SKM-1 (cell line): ENCODE data around the gene MDN1.
A peak's percentile ranks its signal among the peaks of the same experiment; 100 is the strongest.
"Not testable (repeated sequence)": the region's sequence is repeated elsewhere in the genome, so short reads cannot be mapped to it uniquely, and the experiment has no call there.

Experiments
- DNase-seq: peaks from one replicate; lab custom pipeline; 2025; ENCODE audit not compliant: unreplicated experiment; lab: John Stamatoyannopoulos, UW

The MDN1 gene, protein sequence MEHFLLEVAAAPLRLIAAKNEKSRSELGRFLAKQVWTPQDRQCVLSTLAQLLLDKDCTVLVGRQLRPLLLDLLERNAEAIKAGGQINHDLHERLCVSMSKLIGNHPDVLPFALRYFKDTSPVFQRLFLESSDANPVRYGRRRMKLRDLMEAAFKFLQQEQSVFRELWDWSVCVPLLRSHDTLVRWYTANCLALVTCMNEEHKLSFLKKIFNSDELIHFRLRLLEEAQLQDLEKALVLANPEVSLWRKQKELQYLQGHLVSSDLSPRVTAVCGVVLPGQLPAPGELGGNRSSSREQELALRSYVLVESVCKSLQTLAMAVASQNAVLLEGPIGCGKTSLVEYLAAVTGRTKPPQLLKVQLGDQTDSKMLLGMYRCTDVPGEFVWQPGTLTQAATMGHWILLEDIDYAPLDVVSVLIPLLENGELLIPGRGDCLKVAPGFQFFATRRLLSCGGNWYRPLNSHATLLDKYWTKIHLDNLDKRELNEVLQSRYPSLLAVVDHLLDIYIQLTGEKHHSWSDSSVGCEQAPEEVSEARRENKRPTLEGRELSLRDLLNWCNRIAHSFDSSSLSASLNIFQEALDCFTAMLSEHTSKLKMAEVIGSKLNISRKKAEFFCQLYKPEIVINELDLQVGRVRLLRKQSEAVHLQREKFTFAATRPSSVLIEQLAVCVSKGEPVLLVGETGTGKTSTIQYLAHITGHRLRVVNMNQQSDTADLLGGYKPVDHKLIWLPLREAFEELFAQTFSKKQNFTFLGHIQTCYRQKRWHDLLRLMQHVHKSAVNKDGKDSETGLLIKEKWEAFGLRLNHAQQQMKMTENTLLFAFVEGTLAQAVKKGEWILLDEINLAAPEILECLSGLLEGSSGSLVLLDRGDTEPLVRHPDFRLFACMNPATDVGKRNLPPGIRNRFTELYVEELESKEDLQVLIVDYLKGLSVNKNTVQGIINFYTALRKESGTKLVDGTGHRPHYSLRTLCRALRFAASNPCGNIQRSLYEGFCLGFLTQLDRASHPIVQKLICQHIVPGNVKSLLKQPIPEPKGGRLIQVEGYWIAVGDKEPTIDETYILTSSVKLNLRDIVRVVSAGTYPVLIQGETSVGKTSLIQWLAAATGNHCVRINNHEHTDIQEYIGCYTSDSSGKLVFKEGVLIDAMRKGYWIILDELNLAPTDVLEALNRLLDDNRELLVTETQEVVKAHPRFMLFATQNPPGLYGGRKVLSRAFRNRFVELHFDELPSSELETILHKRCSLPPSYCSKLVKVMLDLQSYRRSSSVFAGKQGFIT (N-terminal part only)

DNA sequence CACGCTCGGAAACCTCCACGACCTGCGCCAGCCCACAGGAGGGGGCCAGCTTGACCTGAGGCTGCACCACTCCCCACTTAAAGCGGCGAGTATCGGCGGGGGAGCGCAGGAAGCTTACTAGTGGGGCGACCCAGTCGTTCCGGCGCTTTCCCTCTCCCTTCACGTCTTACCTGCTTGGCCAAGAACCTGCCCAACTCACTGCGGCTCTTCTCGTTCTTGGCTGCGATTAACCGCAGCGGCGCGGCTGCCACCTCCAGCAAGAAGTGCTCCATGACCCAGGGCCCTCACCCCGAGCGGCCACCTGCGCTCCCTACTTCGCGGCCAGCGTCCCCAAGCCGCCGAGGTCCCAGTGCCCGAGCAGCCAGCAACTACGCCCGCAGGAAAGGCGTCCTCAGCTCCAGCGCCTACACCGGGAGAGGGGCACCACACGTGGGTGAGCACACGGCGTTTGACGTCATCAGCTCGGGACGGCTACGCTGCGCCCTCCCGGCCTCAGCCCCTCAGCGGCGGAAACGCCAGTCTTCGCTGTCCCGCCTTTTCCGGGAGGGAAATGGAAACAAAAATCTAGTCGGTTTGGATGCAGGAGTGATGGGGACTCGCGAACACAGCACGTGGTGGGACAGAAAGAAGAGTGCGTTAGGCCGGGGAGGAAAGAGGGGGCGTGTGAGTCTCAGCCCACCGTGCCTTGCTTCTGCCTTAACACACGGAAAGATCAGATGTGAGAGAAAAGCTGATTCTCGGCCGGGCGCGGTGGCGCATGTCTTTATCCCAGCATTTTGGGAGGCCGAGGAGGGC lies at the start of gene MDN1:
Gene MDN1 (minus strand): TSS at position 459 of the 795 bp plus-strand sequence. CDS start 187 bp downstream, at position 272.
- DNase-seq = peak; percentile 80

DNA sequence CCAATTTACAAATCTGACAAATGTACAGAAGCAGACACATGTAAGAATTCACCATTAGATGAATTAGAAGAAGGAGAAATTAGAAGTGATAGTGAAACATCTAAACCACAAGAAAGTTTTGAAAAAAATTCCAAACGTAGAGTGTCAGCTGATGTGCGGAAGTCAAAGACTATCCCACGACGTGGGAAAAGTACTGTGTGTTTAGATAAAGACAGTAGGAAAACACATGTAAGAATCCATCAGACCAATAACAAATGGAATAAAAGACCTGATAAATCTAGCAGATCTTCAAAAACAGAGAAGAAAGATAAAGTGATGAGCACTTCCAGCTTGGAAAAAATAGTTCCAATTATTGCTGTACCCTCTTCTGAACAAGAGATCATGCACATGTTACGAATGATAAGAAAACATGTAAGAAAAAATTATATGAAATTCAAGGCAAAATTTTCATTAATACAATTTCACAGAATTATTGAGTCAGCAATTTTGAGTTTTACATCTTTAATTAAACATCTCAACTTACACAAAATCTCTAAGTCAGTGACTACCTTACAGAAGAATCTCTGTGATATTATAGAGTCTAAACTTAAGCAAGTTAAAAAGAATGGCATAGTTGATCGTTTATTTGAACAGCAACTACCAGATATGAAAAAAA lies 46.6 kb upstream of the MDN1 start:
- DNase-seq = no peak

DNA sequence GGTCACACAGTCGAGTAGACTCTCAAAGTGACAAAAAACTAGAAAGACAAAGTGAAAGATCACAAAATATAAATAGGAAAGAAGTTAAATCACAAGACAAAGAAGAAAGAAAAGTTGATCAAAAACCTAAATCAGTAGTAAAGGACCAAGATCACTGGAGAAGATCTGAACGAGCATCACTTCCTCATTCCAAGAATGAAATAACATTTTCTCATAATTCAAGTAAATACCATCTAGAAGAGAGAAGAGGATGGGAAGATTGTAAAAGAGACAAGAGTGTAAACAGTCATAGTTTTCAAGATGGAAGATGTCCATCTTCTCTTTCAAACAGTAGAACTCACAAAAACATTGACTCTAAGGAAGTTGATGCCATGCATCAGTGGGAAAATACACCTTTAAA lies 43.1 kb upstream of the MDN1 start:
- DNase-seq = no peak

DNA sequence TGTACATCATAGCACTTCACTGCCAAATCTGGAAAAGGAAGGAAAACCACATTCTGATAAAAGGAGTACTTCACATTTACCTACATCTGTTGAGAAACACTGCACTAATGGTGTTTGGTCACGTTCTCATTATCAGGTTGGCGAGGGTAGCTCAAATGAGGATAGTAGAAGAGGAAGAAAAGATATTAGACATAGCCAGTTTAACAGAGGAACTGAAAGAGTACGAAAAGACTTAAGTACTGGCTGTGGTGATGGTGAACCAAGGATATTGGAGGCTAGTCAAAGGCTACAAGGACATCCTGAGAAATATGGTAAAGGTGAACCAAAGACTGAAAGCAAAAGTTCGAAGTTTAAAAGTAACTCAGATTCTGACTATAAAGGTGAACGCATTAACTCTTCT lies 42.7 kb upstream of the MDN1 start:
- no peak for DNase-seq

DNA sequence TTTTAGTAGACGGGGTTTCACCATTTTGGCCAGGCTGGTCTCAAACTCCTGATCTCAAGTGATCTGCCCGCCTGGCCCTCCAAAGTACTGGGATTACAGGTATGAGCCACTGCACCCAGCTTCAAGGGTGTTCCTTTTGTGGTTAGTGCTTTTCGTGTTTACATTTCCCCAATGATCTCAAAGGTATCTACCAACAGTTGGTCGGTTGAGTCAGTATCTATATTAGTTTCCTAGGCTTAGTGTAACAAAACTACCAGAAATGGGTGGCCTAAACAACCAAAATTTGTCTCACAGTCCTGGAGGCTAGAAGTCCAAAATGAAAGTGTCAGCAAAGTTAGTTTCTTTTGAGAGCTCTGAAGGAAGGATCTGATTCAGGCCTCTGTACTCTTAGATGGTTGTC lies 40.1 kb upstream of the MDN1 start:
- DNase-seq = no peak

DNA sequence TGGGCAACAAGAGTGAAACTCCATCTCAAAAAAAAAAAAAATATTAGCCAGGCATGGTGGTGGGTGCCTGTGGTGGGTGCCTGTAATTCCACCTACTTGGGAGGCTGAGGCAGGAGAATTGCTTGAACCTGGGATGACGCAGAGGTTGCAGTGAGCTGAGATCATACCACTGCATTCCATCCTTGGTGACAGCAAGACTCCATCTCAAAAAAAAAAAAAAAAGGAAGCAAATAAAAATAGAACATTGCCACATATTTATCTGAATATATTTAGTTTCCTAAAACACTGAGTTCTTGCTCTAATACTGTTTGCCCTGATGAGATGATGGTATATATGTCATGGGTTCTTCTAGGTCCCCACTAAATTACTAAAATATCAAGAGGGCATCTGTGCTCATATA lies 38.4 kb upstream of the MDN1 start:
- no peak for DNase-seq

DNA sequence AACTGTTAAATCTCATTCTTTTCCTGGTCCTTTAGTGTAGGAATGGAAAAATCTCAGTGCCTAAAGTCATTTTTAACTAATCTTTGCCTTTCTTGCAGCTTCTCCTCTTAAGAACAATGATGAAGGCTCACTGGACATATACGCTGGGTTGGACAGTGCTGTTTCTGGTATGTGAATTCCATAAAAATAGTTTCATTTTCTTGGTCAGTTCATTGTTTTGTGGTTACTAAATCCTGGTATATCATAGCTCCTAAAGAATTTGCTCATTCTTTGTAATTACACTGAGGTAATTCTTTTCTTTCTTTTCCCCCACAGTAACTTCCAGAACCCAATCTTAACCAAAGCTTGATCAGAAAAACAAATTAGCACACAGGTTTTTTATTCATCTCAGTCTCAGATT lies 33.5 kb upstream of the MDN1 start:
- DNase-seq = no peak

DNA sequence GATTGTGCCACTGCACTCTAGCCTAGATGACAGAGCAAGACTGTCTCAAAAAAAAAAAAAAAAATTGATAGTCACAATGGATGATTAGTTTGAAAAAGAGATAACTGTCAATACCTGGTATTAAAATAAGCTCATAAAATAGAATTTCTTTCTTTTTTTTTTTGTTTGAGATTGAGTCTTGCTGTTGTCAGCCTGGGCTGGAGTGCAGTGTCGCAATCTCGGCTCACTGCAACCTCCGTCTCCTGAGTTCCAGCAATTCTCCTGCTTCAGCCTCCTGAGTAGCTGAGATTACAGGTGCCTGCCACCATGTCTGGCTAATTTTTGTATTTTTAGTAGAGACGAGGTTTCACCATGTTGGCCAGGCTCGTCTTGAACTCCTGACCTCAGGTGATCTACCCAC lies 27.9 kb upstream of the MDN1 start:
- not testable (repeated sequence) for DNase-seq

DNA sequence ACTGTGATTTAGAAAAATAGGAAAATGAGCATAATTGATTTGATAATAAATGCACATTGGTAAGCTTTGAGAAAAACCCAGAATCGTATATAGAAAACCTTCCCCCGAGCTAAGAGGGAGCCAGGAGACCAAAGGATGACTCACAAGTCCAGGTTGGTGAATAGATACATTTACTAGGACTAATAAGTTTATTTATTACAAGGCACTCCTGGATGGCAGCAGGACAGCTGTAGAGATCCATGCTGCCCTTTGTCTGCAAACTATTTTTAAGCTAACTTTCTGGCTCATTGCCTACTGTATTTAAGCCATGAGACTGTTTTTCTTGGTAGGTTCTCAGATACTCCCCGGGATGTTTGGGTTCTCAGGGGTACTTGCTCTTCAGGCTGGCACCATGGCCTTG lies 23.5 kb upstream of the MDN1 start:
- DNase-seq = no peak

DNA sequence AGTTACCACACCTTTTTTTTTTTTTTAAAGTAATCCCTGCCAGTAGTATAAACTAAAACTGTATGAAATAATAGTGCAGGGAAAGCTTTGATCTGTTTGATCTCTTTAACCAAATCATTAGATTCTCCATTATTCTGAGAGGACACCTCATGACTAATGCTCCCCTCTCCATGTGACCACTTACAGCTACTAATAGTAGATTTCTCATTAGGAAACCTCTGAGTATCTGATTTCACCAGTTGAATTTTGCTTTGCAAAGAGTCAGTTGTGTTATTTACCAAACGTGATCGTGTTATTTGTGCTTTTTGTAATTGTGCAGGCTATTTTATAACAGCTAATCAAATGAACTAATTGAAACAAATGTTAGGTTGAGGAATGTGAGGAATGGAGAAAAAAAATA lies 22.6 kb upstream of the MDN1 start:
- DNase-seq = no peak

DNA sequence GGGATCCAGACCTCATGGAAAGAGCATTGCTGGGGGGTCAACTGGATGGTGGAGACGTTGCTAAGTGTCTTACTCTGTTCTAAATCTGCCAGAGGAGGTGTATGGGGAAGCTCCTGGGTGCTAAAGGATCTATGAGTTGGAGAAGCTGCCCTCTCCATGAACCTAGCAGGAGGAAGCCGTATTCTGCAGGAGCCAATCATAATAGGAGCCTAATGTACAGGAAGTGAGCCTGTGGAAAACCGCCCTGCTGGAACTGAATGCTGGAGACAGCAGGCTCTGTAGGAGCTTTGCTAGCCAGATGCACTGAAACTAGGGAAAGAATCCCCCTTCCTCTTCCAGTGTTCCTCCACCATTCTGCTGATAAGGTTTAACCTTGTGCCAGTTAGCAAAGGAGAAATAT lies 20.9 kb upstream of the MDN1 start:
- peak; percentile 37 for DNase-seq

DNA sequence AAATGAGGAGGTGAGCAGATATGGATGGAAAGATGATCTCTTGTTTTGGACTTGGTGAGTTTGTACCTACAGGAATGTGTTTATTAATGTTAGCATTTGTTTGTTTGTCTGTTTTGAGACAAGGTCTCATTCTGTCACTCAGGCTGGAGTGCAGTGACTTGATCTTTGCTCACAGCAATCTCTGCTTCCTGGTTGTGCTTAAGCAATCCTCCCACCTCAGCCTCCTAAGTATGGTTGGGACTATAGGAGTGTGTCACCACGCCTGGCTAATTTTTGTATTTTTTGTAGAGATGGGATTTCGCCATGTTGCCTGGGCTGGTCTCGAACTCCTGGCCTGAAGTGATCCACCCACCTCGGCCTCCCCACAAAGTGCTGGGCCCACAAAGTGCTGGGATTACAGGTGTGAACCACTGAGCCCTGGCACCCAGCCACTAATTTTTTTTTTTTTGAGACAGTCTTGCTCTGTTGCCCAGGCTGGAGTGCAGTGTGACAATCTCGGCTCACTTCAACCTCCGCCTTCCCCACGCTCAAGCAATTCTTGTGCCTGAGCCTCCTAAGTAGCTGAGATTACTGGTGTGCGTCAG lies 17.1 kb upstream of the MDN1 start:
- DNase-seq = no peak

DNA sequence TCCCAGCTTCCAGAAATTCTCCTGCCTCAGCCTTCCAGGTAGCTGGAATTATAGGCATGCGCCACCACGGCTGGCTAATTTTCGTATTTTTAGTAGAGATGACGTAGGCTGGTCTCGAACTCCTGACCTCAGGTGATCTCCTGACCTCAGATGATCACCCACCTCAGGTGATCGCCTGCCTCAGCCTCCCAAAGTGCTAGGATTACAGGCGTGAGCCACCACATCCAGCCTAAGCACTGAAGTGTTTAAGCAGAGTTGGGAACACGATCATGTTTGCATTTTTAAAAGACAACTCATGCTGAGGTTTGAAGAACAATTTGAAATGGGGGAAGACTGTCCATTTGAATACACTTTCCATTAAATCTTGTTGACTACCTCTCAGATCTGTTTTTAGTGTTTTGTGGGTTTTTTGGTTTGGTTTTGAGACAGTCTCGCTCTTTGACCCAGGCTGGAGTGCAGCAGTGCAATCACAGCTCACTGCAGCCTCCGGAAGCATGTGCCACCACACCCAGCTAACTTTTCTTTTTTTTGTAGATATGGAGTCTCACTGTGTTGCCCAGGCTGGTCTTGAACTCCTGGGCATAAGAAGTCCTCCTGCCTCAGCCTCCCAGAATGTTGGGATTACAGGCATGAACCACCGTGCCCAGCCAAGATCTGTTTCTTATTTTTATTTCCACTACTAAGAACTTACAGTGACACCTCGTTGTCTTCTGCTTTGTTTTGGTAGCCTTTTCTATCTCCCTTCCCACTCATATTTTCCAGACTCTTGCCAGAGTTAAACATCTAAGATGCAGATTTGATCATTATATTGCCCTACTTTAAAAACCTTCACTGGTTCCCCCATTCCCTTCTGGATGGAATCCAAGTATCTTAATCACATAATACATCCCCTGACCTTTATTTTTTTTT lies 15.5 kb upstream of the MDN1 start:
- no peak for DNase-seq

DNA sequence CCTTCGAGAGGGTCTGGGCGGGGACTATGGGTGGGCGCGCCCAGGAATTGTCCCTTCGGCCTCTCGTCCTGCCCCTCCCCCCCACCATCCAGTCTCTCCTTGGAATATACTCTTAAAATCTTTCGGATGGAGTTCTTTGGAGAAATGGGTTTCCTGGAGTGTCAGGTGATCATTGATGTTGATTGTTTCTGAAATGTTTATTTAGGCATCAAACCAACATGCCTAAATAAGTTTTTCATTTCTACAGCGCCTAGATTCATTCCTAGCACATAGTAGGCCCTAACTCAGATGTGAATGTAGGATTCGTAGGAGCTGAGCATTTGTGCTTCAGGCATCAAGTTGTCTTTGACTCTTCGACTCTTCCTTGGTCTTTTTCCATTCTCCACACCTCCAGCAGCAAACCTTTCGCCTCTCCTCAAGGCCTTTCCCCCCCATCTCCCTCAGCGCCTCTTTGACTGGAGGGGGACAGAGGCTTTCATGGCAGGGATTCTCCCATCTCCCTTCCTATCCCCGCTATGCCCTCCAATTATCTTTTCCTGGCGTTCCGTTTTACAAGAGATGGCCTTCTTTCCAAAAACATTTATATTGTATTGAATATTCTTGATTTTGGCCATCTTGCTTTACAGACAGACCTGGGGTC lies 10.7 kb upstream of the MDN1 start:
- no peak for DNase-seq

DNA sequence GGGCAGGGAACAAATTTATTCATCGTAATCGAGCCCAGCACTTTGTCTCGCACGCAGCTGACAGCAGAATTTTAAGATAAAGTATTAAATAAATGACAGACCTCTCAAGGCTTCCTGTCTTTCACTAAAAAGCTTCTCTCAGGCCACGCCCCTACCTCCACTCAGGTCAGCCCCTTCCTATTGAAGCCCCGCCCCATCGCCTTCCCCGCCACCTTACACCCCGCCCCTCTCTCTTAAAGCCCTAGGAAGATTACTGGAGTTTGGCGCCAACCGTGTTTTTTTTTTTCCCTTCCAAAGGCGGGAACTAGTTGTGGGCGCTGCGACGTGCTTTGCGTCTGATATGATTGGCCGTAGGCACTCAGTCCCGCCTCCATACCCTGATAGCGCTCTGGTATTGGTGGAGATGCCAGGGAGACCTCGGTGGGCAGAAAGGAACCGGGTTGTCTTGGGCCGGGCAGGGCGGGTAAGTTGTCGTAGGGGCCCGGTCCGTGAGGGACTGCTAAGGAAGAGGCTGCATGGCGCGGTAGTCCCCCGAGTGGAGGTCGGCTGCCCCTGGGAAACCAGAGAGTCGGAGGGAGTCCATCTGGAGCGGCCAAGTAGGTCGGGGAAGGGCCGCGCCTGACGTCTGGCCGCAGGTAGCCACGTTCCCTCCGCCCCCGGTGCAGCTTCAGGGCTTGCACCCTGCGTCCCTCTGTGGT lies 10.0 kb upstream of the MDN1 start, which contains the start of gene CASP8AP2:
Gene CASP8AP2 (plus strand): TSS at position 409 of the 698 bp plus-strand sequence.
- peak; percentile 99 for DNase-seq

DNA sequence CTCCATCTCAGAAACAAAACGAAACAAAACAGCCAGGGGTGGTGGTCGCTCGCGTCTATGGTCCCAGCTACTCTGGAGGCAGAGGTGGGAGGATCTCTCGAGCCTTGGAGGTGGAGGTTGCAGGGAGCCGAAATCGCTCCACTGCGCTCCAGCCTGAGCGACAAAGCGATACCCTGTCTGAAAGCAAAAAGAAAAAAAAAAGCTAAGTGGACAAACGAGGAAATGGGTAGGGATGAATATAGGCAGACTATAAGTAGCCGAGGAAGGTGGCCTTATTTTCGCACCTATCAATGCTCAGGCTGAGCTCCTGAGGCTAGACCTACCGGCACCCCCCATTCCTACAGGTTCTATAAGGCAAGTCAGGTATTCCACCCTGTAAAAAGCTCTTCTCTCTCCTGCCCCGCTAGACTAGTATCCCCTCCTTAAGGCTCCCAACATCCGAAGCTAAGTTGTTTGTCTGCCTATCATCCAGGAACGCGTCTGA lies 9.4 kb upstream of the MDN1 start:
- no peak for DNase-seq

DNA sequence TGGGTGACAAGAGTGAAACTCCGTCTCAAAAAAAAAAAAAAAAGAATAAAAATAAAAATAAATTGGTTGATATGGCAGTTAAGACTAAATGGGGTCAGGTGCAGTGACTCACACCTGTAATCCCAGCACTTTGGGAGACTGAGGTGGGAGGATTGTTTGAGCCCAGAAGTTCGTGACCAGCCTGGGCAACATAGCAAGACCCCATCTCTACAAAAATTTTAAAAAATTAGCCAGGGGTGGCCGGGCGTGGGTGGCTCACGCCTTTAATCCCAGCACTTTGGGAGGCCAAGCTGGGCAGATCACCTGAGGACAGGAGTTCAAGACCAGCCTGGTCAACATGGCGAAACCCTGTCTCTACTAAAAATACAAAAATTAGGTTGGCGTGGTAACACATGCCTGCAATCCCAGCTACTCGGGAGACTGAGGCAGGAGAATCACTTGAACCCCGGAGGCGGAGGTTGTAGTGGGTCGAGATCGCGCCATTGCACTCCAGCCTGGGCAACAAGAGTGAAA lies 8.9 kb upstream of the MDN1 start:
- not testable (repeated sequence) for DNase-seq
